Measurements from ENCODE around the gene MVB12B.

DNA sequence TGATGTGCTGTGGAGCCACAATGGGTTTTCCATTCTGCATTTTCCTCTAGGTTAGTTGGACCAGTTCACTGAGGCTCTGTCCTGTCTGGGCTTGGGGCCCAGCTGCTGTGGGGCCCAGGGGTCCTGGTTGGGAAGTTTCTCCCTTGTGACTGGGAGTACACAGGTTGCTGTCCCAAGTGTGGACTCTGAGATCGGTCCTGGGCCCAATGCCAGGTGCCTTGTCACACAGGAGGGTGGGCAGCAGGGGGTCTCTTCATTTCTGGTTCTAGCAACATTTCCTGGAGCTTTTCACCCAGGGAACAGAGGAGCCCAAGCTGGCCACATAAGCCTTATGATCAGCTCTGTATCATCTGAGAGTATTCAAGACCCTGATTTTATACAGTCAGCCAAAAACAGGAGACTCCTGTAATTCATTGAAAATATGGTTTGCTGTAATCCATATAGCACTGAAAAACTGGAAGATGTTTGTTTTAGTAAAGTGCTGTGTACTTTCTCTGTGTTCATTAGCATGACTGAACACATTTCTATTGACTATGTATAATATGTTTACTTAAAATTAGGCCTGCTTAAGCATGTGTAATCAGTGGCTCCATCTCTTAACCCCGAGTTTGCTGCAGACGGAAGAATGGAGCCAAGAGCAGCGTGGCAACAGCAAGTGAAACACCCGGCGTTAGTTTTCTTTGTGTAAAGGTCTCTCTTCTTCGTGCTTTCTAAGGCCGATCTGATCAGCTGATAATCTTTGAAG is 62.5 kb downstream of the MVB12B start:
- TF ChIP-seq EP300 (IDR thresholded peaks at IDR 0.05; ENCODE audit: low read depth), result no peak
- TF ChIP-seq, protein P1, sequence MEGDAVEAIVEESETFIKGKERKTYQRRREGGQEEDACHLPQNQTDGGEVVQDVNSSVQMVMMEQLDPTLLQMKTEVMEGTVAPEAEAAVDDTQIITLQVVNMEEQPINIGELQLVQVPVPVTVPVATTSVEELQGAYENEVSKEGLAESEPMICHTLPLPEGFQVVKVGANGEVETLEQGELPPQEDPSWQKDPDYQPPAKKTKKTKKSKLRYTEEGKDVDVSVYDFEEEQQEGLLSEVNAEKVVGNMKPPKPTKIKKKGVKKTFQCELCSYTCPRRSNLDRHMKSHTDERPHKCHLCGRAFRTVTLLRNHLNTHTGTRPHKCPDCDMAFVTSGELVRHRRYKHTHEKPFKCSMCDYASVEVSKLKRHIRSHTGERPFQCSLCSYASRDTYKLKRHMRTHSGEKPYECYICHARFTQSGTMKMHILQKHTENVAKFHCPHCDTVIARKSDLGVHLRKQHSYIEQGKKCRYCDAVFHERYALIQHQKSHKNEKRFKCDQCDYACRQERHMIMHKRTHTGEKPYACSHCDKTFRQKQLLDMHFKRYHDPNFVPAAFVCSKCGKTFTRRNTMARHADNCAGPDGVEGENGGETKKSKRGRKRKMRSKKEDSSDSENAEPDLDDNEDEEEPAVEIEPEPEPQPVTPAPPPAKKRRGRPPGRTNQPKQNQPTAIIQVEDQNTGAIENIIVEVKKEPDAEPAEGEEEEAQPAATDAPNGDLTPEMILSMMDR (IDR thresholded peaks at IDR 0.05), result no peak
